ENCODE results near the gene INSYN2A.

INSYN2A gene

GRCh38 chr10:127215866-127216265 is 19.5 kb upstream of the INSYN2A start:
- peaks cover 13% of the 10 kb centered on the region for H3K9me3 Mint-ChIP-seq
- no peak for DNase-seq (ENCODE audit: low spot score in 2 of 2)
- no peaks in the 10 kb centered on the region for H3K36me3 Mint-ChIP-seq
- no peak for ATAC-seq (ENCODE audit: low read depth)
- no peak overlapping the region for H3K4me3 Mint-ChIP-seq
- H3K27me3 Mint-ChIP-seq, result no peaks in the 10 kb centered on the region
- H3K4me1 Mint-ChIP-seq, result no peaks in the 10 kb centered on the region
- H3K27ac Mint-ChIP-seq, result no peak overlapping the region

- Mint-ChIP-seq H3K9me3 (no peaks in the 10 kb centered on the region), H3K27me3 (no peaks in the 10 kb centered on the region), H3K27ac (no peak overlapping the region), H3K4me3 (no peak overlapping the region), H3K4me1 (no peaks in the 10 kb centered on the region), H3K36me3 (no peaks in the 10 kb centered on the region)
- ATAC-seq (ENCODE audit: low read depth), result no peak
- no peak for DNase-seq (ENCODE audit: low spot score in 2 of 2)
Observed at GRCh38 chr10:127210936-127211466, 14.6 kb upstream of the INSYN2A start.

- Mint-ChIP-seq H3K4me1 (no peaks in the 10 kb centered on the region), H3K27ac (no peak overlapping the region), H3K27me3 (no peaks in the 10 kb centered on the region), H3K9me3 (no peaks in the 10 kb centered on the region), H3K4me3 (no peak overlapping the region), H3K36me3 (no peaks in the 10 kb centered on the region)
- DNase-seq (ENCODE audit: low spot score in 2 of 2) (no peak), ATAC-seq (ENCODE audit: low read depth) (no peak)
Observed at GRCh38 chr10:127207081-127207480, 10.7 kb upstream of the INSYN2A start.

- no peak overlapping the region for H3K4me3 Mint-ChIP-seq
- H3K4me1 Mint-ChIP-seq, result no peaks in the 10 kb centered on the region
- DNase-seq (ENCODE audit: low spot score in 2 of 2) (no peak), ATAC-seq (ENCODE audit: low read depth) (no peak)
- no peaks in the 10 kb centered on the region for H3K27me3 Mint-ChIP-seq
- H3K36me3 Mint-ChIP-seq, result no peaks in the 10 kb centered on the region
- H3K27ac Mint-ChIP-seq, result no peak overlapping the region
- H3K9me3 Mint-ChIP-seq, result no peaks in the 10 kb centered on the region
Observed at GRCh38 chr10:127203067-127203466, 6.7 kb upstream of the INSYN2A start.

GRCh38 chr10:127200646-127201045 is 4.3 kb upstream of the INSYN2A start:
- Mint-ChIP-seq H3K27ac (no peak overlapping the region), H3K36me3 (no peaks in the 10 kb centered on the region), H3K4me3 (no peak overlapping the region), H3K27me3 (no peaks in the 10 kb centered on the region), H3K9me3 (no peaks in the 10 kb centered on the region), H3K4me1 (no peaks in the 10 kb centered on the region)
- DNase-seq (ENCODE audit: low spot score in 2 of 2) (no peak), ATAC-seq (ENCODE audit: low read depth) (no peak)

GRCh38 chr10:127198721-127199120 is 2.3 kb upstream of the INSYN2A start:
- H3K4me1 Mint-ChIP-seq, result no peaks in the 10 kb centered on the region
- DNase-seq (ENCODE audit: low spot score in 2 of 2) (no peak), ATAC-seq (ENCODE audit: low read depth) (no peak)
- peaks cover 4% of the 10 kb centered on the region for H3K27me3 Mint-ChIP-seq
- H3K36me3 Mint-ChIP-seq, result no peaks in the 10 kb centered on the region
- no peaks in the 10 kb centered on the region for H3K9me3 Mint-ChIP-seq
- no peak overlapping the region for H3K4me3 Mint-ChIP-seq
- no peak overlapping the region for H3K27ac Mint-ChIP-seq

GRCh38 chr10:127198307-127198706 is 1.9 kb upstream of the INSYN2A start:
- H3K27me3 Mint-ChIP-seq, result peaks cover 4% of the 10 kb centered on the region
- H3K4me1 Mint-ChIP-seq, result no peaks in the 10 kb centered on the region
- ATAC-seq (ENCODE audit: low read depth) (no peak), DNase-seq (ENCODE audit: low spot score in 2 of 2) (no peak)
- no peak overlapping the region for H3K27ac Mint-ChIP-seq
- H3K4me3 Mint-ChIP-seq, result no peak overlapping the region
- no peaks in the 10 kb centered on the region for H3K9me3 Mint-ChIP-seq
- no peaks in the 10 kb centered on the region for H3K36me3 Mint-ChIP-seq

GRCh38 chr10:127197154-127197432 is 702 bp upstream of the INSYN2A start:
- Mint-ChIP-seq H3K36me3 (no peaks in the 10 kb centered on the region), H3K27me3 (peaks cover 4% of the 10 kb centered on the region), H3K9me3 (no peaks in the 10 kb centered on the region), H3K4me3 (no peak overlapping the region), H3K4me1 (no peaks in the 10 kb centered on the region), H3K27ac (no peak overlapping the region)
- ATAC-seq (ENCODE audit: low read depth) (no peak), DNase-seq (ENCODE audit: low spot score in 2 of 2) (no peak)

- DNase-seq (ENCODE audit: low spot score in 2 of 2) (no peak), ATAC-seq (ENCODE audit: low read depth) (no peak)
- Mint-ChIP-seq H3K4me3 (no peak overlapping the region), H3K4me1 (no peaks in the 10 kb centered on the region), H3K9me3 (no peaks in the 10 kb centered on the region), H3K27me3 (peaks cover 4% of the 10 kb centered on the region), H3K27ac (no peak overlapping the region), H3K36me3 (no peaks in the 10 kb centered on the region)
Observed at GRCh38 chr10:127195571-127196281, 665 bp downstream of the INSYN2A start.

- Mint-ChIP-seq H3K36me3 (no peaks in the 10 kb centered on the region), H3K4me3 (no peak overlapping the region), H3K27ac (no peak overlapping the region), H3K27me3 (peaks cover 4% of the 10 kb centered on the region), H3K9me3 (no peaks in the 10 kb centered on the region), H3K4me1 (no peaks in the 10 kb centered on the region)
- DNase-seq (ENCODE audit: low spot score in 2 of 2) (no peak), ATAC-seq (ENCODE audit: low read depth) (no peak)
Observed at GRCh38 chr10:127195041-127195506, 1.3 kb downstream of the INSYN2A start.

GRCh38 chr10:127194599-127194998 is 1.8 kb downstream of the INSYN2A start:
- DNase-seq (ENCODE audit: low spot score in 2 of 2), result no peak
- Mint-ChIP-seq H3K9me3 (no peaks in the 10 kb centered on the region), H3K27me3 (peaks cover 4% of the 10 kb centered on the region), H3K4me3 (no peak overlapping the region), H3K4me1 (no peaks in the 10 kb centered on the region), H3K36me3 (no peaks in the 10 kb centered on the region), H3K27ac (no peak overlapping the region)
- no peak for ATAC-seq (ENCODE audit: low read depth)

GRCh38 chr10:127194111-127194510 is 2.3 kb downstream of the INSYN2A start:
- DNase-seq (ENCODE audit: low spot score in 2 of 2) (no peak), ATAC-seq (ENCODE audit: low read depth) (no peak)
- no peaks in the 10 kb centered on the region for H3K36me3 Mint-ChIP-seq
- no peaks in the 10 kb centered on the region for H3K4me1 Mint-ChIP-seq
- H3K9me3 Mint-ChIP-seq, result no peaks in the 10 kb centered on the region
- no peak overlapping the region for H3K4me3 Mint-ChIP-seq
- H3K27ac Mint-ChIP-seq, result no peak overlapping the region
- peaks cover 4% of the 10 kb centered on the region for H3K27me3 Mint-ChIP-seq

- H3K4me3 Mint-ChIP-seq, result no peak overlapping the region
- H3K9me3 Mint-ChIP-seq, result no peaks in the 10 kb centered on the region
- H3K27ac Mint-ChIP-seq, result no peak overlapping the region
- DNase-seq (ENCODE audit: low spot score in 2 of 2) (no peak), ATAC-seq (ENCODE audit: low read depth) (no peak)
- H3K4me1 Mint-ChIP-seq, result no peaks in the 10 kb centered on the region
- peaks cover 4% of the 10 kb centered on the region for H3K27me3 Mint-ChIP-seq
- H3K36me3 Mint-ChIP-seq, result no peaks in the 10 kb centered on the region
Observed at GRCh38 chr10:127193125-127193524, 3.3 kb downstream of the INSYN2A start.

- H3K9me3 Mint-ChIP-seq, result peaks cover 5% of the 10 kb centered on the region
- no peaks in the 10 kb centered on the region for H3K4me1 Mint-ChIP-seq
- no peak overlapping the region for H3K4me3 Mint-ChIP-seq
- peaks cover 4% of the 10 kb centered on the region for H3K27me3 Mint-ChIP-seq
- ATAC-seq (ENCODE audit: low read depth), result no peak
- H3K27ac Mint-ChIP-seq, result no peak overlapping the region
- no peak for DNase-seq (ENCODE audit: low spot score in 2 of 2)
- H3K36me3 Mint-ChIP-seq, result no peaks in the 10 kb centered on the region
Observed at GRCh38 chr10:127190427-127190826, 6.0 kb downstream of the INSYN2A start.

GRCh38 chr10:127189226-127189625 is 7.2 kb downstream of the INSYN2A start:
- Mint-ChIP-seq H3K4me1 (no peaks in the 10 kb centered on the region), H3K36me3 (no peaks in the 10 kb centered on the region), H3K27ac (no peak overlapping the region), H3K9me3 (peaks cover 5% of the 10 kb centered on the region), H3K27me3 (no peaks in the 10 kb centered on the region), H3K4me3 (no peak overlapping the region)
- DNase-seq (ENCODE audit: low spot score in 2 of 2) (no peak), ATAC-seq (ENCODE audit: low read depth) (no peak)
